ENCODE results near the gene CARD9. TPM values are rescaled to one million over a fixed set of nuclear protein-coding genes. Genes with fewer than 3 reads are reported as not detected.

CARD9 gene
- total and polyA plus RNA-seq, 2 of the 8 experiments (the other 6 are each of a cell fraction or from before 2014, with no cell fraction given): 0.15 to 1.1 TPM

DNA sequence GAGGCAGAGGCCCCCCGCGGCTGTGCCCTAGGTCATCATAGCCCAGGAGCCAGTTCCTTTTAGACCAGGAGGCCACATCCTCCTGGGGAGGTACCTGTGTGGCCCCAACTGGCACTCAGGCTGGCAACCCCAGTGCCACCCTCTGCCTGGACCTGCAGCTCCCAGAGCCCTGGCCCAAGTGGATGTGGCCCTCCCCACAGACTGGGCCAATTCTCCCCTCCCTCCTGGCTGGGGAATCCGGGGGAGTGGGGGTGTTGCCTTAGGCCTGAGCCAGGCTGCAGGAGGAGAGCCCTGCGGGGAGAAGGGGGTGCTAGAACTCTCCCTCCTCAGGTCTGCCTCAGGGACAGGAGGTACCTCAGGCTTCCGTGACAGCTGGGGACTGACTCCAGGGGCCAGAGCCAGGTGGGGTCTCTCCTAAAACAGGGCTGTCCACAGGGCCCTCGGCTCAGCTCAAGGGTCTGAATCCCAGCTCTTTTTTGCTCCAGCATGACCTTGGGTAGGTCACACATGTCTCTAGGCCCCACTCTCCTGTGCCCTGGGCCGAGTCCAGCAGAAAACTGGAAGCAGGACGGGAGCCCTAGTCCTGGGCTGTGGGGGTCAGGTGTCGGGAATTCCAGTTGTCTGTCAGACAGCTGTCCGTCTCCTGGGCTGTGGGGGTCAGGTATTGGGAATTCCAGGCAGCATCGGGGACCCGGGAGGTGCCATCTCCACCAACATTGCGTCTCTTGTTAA lies 19.5 kb downstream of the CARD9 start:
- no peaks in the 10 kb centered on the region for H3K79me1 ChIP-seq (ENCODE audit: low read depth, low read length)
- H2BK15ac ChIP-seq (ENCODE audit: low read length): no peak overlapping the region
- no peak overlapping the region for H4K5ac ChIP-seq (ENCODE audit: insufficient read length, low read depth, low read length)
- no peak overlapping the region for H3K27ac ChIP-seq (ENCODE audit: low read depth, low read length)
- H3K27me3 ChIP-seq (replicated peaks in 1 of 4; ENCODE audit: control insufficient read depth in 3 of 4, extremely low read depth in 1 of 4, insufficient read depth in 3 of 4, low read length in 3 of 4): no peaks in the 10 kb centered on the region; a peak in 2 of 7 replicates
- CTCF ChIA-PET (ENCODE audit: partially characterized antibody): interaction anchor here (0.6 to 2.0 kb wide), 10 partner anchors 9 to 71 kb away, joined by 3 to 22 read pairs (median 4); partner anchors contain the start of gene DNLZ
- no peak overlapping the region for H3K14ac ChIP-seq (ENCODE audit: insufficient read length)
- H4K20me1 ChIP-seq (replicated peaks in 1 of 2; ENCODE audit: control insufficient read depth in 1 of 2, insufficient read depth in 2 of 2, low read length in 2 of 2): no peaks in the 10 kb centered on the region
- DNase-seq (ENCODE audit: low read depth in 1 of 2, low spot score in 2 of 2) (no peak), FAIRE-seq (no peak)
- H2AK5ac ChIP-seq (ENCODE audit: low read depth, low read length): no peak overlapping the region
- WGBS, 2 experiments (ENCODE audit: extremely low coverage in 1 of 2, insufficient coverage in 1 of 2, insufficient read length in 1 of 2, insufficient replicate concordance in 2 of 2, low coverage in 1 of 2, low lambda C conversion rate in 2 of 2, missing lambda C conversion rate in 1 of 2): 87% methylated on average over 13 of the region's 13 CpGs; no CpG with 5 or more reads in 1 of the 2 experiments
- H2BK120ac ChIP-seq (replicated peaks; ENCODE audit: low read depth, low read length): no peak overlapping the region
- no peaks in the 10 kb centered on the region for H3K23me2 ChIP-seq (ENCODE audit: low read depth, low read length)
- H3K9ac ChIP-seq (replicated peaks in 1 of 4; ENCODE audit: extremely low read depth in 1 of 4, low read depth in 3 of 4, low read length in 3 of 4): no peak overlapping the region
- H3K18ac ChIP-seq (ENCODE audit: extremely low read depth, low read length): no peak overlapping the region
- H3K23ac ChIP-seq (ENCODE audit: insufficient read length): no peak overlapping the region
- H3K36me3 ChIP-seq (ENCODE audit: control insufficient read depth in 2 of 4, insufficient read depth in 4 of 4, low read length in 3 of 4): no peaks in the 10 kb centered on the region; a peak in 1 of 8 replicates
- H3K79me2 ChIP-seq (ENCODE audit: control insufficient read depth in 1 of 2, insufficient read depth in 2 of 2, low read length in 2 of 2): no peaks in the 10 kb centered on the region
- no peak overlapping the region for H4K8ac ChIP-seq (ENCODE audit: extremely low read depth, insufficient read depth, low read length)
- POLR2A ChIA-PET (ENCODE audit: partially characterized antibody): interaction anchor here (0.5 to 15.8 kb wide), 12 partner anchors 9 to 344 kb away, joined by 3 to 137 read pairs (median 4); partner anchors contain the start of genes DNLZ and GPSM1
- no peaks in the 10 kb centered on the region for H3K9me3 ChIP-seq (ENCODE audit: insufficient read depth in 2 of 2, low read depth in 1 of 2, low read length in 1 of 2)
- H3K4ac ChIP-seq (replicated peaks; ENCODE audit: insufficient read length, low read depth, low read length): no peak overlapping the region
- no peak overlapping the region for H4K91ac ChIP-seq (replicated peaks; ENCODE audit: insufficient read length, low read length)
- H3K4me3 ChIP-seq (ENCODE audit: extremely low read depth in 1 of 4, insufficient read depth in 2 of 4, low read depth in 3 of 4, low read length in 4 of 4): no peak overlapping the region
- H3K4me1 ChIP-seq (replicated peaks in 1 of 4; ENCODE audit: control insufficient read depth in 3 of 4, insufficient read depth in 4 of 4, low read length in 3 of 4): no peaks in the 10 kb centered on the region
- no peak overlapping the region for H3K56ac ChIP-seq (replicated peaks; ENCODE audit: insufficient read length, low read depth, low read length)
- H2BK20ac ChIP-seq (ENCODE audit: low read length): no peak overlapping the region
- H2AFZ ChIP-seq (ENCODE audit: low read length): no peak overlapping the region
- no peak overlapping the region for H3K4me2 ChIP-seq (ENCODE audit: insufficient read depth in 1 of 2, low read depth in 2 of 2, low read length in 2 of 2)
- no peak overlapping the region; the same call in 1 of the 2 replicates for H2BK5ac ChIP-seq (ENCODE audit: low read depth, low read length)
- no peak overlapping the region for H2BK12ac ChIP-seq (ENCODE audit: low read depth, low read length)
- no peak for TF ChIP-seq SUZ12 (IDR thresholded peaks at IDR 0.05; ENCODE audit: low read length)
- no peak for TF ChIP-seq RAD21 (IDR thresholded peaks at IDR 0.05 in 1 of 2, conservative IDR thresholded peaks at IDR 0.05 in 1 of 2; ENCODE audit: low read depth in 2 of 2, low read length in 2 of 2)
- no peak for TF ChIP-seq TCF12 (IDR thresholded peaks at IDR 0.05; ENCODE audit: low read depth, low read length)
- TF ChIP-seq EP300 (IDR thresholded peaks at IDR 0.05; ENCODE audit: borderline replicate concordance in 1 of 2, low read depth in 2 of 2, low read length in 2 of 2): no peak
- no peak for TF ChIP-seq RXRA (IDR thresholded peaks at IDR 0.05; ENCODE audit: insufficient read depth, low read depth, low read length)
- TF ChIP-seq, protein P1, sequence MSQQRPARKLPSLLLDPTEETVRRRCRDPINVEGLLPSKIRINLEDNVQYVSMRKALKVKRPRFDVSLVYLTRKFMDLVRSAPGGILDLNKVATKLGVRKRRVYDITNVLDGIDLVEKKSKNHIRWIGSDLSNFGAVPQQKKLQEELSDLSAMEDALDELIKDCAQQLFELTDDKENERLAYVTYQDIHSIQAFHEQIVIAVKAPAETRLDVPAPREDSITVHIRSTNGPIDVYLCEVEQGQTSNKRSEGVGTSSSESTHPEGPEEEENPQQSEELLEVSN (IDR thresholded peaks at IDR 0.05): no peak
- no peak for TF ChIP-seq POLR2AphosphoS5 (IDR thresholded peaks at IDR 0.05; ENCODE audit: low read depth, low read length)
- no peak for TF ChIP-seq BRCA1 (IDR thresholded peaks at IDR 0.05; ENCODE audit: low read depth, low read length)
- TF ChIP-seq, protein P2, sequence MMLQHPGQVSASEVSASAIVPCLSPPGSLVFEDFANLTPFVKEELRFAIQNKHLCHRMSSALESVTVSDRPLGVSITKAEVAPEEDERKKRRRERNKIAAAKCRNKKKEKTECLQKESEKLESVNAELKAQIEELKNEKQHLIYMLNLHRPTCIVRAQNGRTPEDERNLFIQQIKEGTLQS (IDR thresholded peaks at IDR 0.05; ENCODE audit: insufficient read depth, low read depth, low read length): no peak
- TF ChIP-seq RFX5 (IDR thresholded peaks at IDR 0.05; ENCODE audit: borderline replicate concordance, low read depth, low read length): no peak
